GM18505 (cell line): ENCODE data around the gene FKBP15.

Source experiments
- ATAC-seq: cut with Tn5 transposase; IDR thresholded peaks from one replicate; pipeline ENCODE4 v1.9.1; 2021; ENCODE audit not compliant: unreplicated experiment
- POLR2A ChIP-seq: IDR thresholded peaks from 4 replicates; pipeline ENCODE4 v1.6.1; 2011; ENCODE audit warnings: borderline replicate concordance; ENCODE audit not compliant: insufficient read depth, insufficient read length; ENCODE audit errors: extremely low read depth

Gene FKBP15

DNA sequence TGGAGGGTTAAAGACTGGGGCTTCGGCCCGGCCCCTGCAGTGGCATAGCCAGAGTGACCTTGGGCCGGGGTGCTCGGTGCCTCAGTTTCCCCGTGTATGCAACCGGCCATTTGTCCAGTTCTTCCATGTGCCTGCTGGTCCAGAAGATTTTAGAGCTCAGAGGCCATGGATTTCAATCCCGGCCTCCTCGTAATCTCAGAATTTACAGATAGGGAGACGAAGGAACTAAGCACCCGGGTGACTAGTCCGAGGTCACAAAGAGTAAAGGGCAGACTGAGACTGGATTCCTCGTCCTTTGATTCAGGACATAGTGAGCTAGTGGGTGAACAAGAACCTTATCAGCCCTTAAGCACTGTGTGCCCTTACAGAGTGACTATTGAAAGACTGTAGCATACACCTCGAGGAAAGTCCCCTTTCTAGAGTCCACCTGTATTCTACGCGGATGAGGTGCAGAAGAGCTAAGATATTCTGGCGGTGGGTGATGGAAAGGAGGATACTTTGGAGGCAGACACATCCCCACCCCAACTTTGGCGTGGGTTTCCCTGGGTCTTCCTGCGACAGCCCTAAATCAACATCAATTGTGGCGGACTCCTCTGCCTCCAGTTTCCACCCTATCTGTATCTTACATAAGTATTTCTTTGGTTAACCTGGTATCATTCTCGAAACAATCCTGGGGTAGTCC is 864 bp upstream of the FKBP15 start:
- no peak for TF ChIP-seq POLR2A
- ATAC-seq = no peak

DNA sequence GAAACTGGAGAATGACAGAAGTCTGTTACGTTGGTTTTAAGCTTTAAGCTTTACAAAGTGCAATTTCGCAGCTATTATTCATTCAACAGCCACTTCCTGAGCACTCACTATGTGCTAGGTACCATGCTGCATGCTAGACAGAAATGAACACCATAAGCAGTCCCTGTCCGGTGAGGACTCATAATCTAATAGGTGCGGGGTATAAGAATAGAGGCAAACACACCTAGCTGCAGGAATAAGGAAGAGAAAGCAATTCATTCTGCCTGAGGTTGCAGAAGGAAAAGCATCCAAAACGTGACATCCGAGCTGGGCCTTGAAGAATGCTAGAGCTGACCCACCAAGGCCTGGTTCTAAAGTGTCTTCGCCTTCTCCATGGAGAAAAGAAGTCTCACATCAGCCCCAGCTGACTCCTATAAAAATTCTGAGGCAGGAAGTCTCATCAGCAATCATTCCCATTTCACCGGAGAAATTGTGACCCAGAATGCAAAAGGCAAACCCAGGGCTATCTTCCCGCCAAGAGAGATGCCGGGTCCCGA is 542 bp downstream of the FKBP15 start:
- TF ChIP-seq POLR2A = no peak
- no peak for ATAC-seq

DNA sequence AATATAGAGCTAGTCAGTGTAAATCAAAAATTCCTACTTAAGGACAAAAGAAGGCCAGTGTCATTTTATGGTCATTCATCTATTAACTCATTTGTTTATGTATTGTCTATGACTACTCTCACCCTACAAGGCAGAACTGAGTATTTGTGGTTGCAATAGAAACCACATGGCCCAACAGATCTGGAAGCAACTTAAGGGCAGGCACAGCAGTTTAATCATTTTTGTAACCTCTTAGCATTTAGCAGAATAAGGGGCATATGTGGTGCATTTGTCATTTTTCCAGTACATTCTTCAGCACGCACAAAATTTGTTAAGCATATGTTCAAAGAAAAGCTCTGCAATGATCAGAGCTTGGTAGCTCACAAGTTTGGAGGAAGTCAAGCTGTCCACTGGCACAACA is 1.1 kb downstream of the FKBP15 start:
- ATAC-seq = no peak
- peak; percentile 26 for TF ChIP-seq POLR2A

DNA sequence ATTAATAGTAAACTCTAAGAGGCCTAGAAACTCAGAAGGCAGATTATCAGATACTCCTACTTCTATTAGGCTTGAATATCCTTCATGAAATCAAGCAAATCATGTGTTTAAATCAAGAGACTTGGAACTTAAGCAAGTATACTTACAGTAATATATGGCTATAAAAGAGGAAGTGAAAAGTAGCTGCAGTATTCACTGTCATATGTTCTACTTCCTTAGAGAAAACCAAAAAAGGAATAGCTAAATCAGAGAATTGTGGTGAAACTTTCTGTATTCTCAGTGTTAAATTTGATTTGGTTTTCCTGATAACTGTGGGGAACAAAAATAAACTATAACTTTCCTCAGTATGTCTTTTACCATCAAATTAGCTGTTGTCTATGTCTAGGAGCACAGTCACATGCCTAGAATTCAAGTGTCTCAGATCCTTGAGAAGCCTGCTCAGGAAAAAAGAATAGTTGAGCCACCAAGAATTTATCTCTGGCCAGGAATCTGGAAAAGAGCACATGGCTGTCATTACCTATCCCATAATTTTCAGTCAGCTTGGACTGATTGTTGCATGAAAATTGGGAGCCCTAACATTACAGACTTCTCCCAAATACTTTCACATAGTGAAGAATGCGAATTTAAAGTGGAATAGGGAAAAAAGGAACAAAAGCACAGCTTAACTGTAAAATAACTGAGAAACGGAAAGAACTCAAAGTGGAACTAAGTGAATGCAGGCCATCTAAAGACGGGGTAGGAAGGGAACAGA is 1.7 kb downstream of the FKBP15 start:
- no peak for TF ChIP-seq POLR2A
- ATAC-seq = peak; percentile 34

- ATAC-seq = no peak
- no peak for TF ChIP-seq POLR2A
These were observed 4.7 kb downstream of the FKBP15 start for GRCh38 chr9:113216406-113216805.

DNA sequence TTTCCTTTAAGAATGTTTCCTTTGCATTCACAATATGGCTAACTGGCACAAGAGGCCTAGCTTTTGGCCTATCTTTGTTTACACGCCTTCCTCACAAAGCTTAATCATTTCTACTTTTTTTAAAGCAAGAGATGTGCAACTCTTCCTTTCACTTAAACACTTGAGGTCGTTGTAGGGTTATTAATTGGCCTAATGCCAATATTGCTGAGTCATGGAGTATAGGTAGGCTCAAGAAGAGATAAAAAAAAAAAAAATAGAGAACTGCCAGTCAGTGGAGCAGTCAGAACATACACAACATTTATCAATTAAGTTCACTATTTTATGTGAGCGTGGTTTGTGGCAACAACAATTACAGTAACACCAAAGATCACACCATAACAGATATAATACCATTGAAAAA is 5.9 kb downstream of the FKBP15 start:
- no peak for ATAC-seq
- TF ChIP-seq POLR2A = no peak

DNA sequence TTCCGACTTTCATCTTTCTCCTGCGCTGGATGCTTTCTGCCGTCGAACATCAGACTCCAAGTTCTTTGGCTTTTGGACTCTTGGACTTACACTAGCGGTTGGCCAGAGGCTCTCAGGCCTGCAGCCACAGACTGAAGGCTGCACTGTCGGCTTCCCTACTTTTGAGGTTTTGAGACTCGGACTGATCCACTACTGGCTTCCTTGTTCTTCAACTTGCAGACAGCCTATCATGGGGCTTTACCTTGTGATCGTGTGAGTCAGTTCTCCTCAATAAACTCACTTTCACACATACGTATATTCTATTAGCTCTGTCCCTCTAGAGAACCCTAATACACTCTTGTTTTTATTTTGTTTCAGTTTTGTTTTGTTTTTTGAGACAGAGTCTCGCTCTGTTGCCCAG is 10.3 kb downstream of the FKBP15 start:
- no peak for TF ChIP-seq POLR2A
- no peak for ATAC-seq

DNA sequence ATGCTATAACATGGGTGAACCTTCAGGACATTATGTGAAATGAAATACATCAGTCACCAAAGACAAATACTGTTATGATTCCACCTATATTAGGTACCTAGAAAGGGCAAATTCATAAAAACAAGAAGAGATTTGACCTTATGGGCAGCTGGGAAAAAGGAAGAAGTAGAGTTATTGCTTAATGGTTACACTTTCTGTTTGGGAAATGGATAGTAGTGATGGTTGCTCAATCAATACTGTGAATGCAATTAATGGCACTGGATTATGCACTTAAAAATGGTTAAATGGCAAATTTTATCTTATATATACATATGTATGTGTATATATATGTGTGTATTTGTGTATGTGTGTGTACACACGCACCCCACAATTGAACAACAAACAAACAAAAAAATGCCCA is 15.2 kb downstream of the FKBP15 start:
- no peak for TF ChIP-seq POLR2A
- no peak for ATAC-seq

- no peak for ATAC-seq
- no peak for TF ChIP-seq POLR2A
These were observed 15.6 kb downstream of the FKBP15 start for GRCh38 chr9:113205432-113205831.

- no peak for TF ChIP-seq POLR2A
- ATAC-seq = no peak
These were observed 21.3 kb downstream of the FKBP15 start for GRCh38 chr9:113199683-113200329.

GRCh38 chr9:113192455-113192854 is 28.6 kb downstream of the FKBP15 start:
- TF ChIP-seq POLR2A = no peak
- ATAC-seq = no peak

GRCh38 chr9:113187929-113188595 is 33.0 kb downstream of the FKBP15 start:
- TF ChIP-seq POLR2A = no peak
- no peak for ATAC-seq

DNA sequence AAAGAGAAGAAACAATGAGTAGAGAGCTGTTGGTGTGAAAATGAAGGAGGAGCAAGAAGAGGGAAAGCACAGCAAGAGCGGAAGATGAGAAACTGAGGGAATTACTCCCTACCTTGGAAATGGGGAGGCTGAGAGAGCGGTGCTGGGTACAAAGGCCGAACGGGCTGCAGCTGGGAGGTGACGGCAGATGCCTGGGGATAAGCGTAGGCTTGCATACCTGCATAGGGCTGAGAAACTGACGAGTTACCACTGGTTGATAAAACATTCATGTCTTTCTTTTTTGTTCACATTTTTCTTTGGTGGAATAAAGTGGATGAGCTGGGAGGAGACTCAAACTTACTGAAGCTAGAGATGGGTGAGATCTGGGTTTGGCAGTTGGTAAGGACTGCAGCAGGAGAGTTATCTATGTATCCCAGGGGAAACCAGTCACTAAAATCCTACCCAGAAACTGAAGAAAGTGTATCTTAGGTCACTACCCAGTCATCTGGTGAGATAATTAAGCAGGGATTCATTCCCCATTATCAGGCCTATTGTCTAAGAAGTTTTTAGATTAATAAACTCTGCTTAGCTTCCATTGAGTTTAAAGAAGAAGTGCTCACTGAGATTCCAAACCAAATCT is 34.8 kb downstream of the FKBP15 start:
- ATAC-seq = no peak
- no peak for TF ChIP-seq POLR2A
